Right lung (tissue), 5 donors: Measurements from ENCODE around the gene NFKBIA. TPM values are rescaled to one million over a fixed set of nuclear protein-coding genes. Genes with fewer than 3 reads are reported as not detected.
A peak's percentile ranks its signal among the peaks of the same experiment; 100 is the strongest.
"Not testable (repeated sequence)": the region's sequence is repeated elsewhere in the genome, so short reads cannot be mapped to it uniquely, and the experiment has no call there.

ENCODE experiments used
- DNase-seq, 2 donors: peaks; one replicate each; pipeline ENCODE4 v3.0.0-alpha.2; 2013
- polyA plus RNA-seq, 5 donors: library from polyadenylated mRNA; unstranded; fragments of 120-200 nt; gene quantifications; one replicate each; pipeline versions ENCODE4 v1.2.1 to v1.2.3, GENCODE V29; 2013; ENCODE audit warnings: inconsistent platforms in 1 of 5, low replicate concordance in 1 of 5; ENCODE audit not compliant: insufficient read length in 5 of 5, insufficient read depth in 1 of 5

The NFKBIA gene
- polyA plus RNA-seq, 5 donors: 83.0 to 108 (median 89.2) TPM

DNA sequence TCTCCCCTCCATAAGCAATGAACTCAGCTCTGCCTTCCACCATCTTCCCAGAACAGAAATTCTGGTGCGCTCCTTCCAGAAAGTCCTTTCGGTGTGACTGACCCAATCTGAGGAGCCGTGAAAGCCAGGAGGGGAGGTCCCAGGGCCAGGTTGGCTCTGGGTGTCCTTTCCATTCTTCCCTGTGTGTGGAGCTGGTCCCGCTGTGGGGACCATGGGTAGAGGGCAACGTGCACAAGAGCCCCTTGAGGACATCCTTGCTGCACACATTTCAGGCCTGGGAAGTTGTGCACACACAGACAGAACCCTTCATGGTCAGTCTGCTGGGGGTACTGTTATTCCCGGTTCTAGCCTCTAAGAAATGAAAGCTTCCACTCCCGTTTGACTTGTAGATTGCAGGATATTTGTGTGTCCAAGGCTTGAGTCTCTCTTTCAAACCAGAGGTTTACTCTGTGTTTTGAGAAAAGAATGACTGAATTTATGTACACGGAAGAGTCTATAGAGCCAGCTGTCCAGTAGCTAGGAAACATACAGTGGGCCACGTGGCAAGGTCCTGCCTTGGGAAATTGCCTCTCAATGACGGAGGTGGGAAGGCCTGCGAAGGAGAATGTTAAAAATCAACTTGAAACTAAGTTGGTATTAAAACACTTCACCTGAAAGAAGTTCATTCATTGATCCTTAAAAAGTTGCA is 10.1 kb downstream of the NFKBIA start:
- no peak for DNase-seq

DNA sequence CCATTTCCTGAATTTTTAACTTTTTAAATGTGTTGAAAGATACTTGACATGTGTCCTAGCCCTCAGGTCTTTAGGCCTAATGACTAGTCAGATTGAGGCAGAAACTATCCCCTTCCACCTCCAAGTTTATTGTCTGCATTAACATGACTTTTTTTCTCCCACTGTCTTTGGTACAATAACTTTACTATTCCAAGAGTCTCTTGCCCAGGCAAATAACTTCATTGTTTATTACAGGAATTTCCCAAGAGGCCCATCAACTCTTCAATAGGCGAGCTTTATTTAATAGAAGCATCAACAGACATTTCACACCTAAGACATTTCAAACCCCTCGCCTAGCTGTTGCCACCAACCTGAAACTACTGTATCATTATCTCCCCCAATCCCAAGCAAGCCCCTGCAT is 10.7 kb downstream of the NFKBIA start:
- no peak for DNase-seq

DNA sequence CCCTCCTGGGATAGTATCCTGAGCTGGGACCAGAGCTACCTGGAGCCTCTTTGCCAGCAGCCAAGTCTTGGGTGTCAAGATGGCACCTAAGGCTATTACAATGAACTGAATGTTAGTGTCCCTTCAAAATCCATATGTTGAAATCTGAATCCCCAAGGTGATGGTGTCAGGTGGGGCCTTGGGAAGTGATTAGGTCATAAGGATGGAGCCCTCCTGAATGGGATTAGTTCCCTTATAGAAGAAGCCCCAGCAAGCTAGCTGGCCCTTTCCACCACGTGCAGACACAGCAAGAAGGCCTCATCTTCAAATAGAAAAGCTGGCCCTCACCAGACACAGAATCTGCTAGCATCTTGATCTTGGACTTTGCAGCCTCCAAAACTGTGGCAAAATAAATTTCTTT is 12.4 kb downstream of the NFKBIA start:
- no peak for DNase-seq

DNA sequence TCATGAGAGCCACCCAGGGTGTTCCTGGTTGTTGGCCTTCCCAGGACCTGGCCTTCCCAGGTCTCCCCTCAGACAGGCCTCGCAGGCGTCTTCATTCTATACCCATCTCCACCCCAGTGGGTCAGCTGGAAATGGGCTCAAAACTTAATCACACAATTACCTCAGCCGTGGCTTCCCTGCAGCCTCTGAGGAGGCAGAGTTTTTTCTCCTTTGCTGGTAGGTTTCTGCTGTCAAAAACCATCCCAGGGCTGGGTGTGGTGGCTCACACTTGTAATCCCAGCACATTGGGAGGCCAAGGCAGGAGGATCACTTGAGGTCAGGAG is 13.2 kb downstream of the NFKBIA start:
- no peak for DNase-seq

DNA sequence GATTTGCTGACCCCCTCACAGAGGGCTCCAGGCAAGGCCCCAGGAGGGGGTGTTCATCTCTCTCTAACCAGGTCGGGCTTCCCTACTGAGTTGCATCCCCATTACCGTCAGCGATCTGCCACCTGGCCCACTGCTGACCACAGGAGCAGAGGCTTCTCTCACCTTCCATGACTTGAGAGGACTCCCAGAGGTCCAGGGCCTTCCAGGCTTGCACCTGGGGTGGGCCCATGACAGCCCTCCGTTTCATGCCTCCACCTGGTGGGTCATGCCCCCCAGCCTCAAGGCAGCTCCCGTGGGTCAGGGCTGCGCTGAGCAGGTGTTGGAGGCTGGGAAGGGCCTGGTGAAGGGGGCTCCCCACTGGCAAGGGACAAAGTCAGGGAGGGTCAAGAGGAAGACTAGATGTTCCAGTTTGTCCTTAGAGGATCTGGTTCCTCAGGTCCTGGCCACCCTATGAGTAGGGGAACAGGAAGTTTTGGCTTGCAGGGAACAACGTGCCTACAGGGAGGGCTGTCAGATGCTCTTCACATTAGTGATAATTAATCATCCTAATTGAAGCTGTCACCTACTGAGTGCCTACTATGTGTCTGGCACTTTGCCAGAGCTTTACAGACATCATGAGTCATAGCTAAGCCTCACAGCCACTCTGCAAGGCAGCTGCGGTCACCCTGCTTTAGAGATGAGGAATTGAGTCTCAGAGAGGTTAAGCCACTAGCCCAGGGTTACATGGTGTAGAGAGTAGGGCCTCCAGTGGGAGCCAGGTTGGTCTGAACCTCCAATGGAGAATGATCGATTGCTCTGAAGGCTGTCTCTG is 13.8 kb downstream of the NFKBIA start:
- DNase-seq: no peak

DNA sequence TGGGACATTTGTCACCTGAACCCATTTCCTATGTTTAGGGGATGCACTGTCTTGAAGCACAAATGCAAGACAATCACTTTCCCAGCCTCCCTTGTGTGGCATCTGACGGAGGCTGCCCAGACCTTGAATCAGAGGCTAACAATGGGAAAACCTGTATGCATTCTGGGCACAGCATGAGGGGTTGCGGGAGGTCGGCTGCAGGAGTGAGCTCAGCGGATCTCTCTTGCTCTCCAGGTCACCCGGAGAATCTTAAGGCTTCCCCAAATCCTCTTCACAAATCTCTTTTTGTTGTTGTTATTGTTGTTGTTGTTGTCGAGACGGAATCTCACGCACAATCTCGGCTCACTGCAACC is 15.3 kb downstream of the NFKBIA start:
- DNase-seq: no peak

DNA sequence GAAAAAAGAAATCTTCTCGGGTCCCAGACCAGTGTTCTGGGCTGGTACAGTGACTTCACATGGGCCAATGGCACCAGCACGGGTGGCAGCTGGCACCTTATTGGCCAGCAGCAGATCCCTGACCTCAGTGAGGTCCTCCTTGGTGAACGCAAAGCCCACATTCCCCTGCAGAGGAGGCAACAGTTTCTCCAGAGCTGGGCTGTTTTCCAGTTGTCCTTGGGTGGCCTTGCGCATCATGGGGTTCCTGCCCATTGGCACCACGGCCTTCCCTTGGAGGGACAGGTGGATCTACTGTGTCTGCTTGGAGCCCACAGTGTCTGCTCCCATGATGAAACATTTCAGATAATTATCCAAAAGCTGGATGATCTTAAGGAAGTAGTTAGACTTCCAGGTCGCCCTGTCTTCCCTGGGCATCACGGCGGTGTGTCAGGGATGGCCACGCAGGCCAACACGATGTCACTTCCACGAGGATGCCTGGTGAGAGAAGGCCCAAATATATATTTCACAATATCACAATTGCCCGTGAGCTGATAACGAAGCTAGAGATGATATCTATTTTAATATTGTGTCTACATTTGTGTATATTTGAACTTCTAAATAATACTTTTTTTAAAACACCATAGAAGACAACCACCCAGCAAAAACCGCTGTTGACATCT is 15.8 kb downstream of the NFKBIA start:
- DNase-seq: no peak

DNA sequence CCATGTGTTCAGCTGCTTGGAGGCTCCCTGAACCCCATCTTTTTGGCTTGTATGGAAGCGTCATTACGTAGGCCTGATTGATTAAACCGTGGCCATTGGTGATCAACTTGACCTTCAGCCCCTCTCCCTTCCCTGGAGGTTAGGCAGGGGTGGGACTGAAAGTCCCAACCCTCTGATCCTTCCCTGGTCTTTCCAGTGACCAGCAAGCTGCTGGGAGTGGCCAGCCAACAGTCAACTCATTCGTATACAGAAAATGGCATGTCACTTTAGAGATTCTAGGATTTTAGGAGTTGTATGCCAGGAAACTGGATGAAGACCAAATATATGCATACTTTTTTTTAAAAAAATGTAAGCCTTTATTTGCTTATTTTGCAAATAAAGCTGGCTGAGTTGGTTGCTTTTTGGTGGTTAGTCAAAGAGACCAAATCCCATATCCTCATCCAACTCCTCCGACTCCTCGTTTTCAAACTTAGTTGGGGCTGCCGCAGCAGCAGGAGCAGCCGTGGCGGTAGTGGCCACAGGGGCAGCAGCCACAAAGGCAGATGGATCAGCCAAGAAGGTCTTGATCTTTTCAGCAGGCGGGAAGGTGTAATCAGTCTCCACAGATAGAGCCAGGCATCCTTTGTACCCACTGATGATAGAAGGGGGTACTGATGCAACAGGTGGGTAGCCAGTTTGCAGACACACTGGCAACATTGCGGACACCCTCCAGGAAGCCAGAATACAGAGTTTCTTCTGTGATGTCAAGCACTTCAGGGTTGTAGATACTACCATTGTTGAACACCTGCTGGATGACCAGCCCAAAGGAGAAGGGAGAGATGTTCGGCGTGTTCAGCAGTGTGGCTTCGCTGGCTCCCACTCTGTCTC is 16.6 kb downstream of the NFKBIA start:
- DNase-seq: no peak

DNA sequence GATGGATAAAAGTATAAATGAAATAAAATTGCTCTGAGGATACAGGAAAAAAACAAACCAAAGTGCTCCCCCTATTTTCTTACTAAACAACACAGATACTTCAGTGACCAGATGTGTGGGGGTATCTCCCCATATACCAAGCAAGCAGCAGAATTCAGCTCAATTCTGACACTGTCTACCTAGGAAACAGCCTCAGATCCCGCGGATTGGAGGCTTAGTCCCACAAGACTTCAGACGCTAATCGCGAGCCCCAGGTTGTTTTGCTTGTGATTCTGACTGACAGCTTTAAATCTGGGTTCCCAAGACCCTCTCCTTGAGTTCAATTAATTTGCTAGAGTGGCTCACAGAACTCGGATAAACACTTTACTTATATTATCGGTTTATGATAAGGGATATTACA is 17.3 kb downstream of the NFKBIA start:
- DNase-seq: no peak

DNA sequence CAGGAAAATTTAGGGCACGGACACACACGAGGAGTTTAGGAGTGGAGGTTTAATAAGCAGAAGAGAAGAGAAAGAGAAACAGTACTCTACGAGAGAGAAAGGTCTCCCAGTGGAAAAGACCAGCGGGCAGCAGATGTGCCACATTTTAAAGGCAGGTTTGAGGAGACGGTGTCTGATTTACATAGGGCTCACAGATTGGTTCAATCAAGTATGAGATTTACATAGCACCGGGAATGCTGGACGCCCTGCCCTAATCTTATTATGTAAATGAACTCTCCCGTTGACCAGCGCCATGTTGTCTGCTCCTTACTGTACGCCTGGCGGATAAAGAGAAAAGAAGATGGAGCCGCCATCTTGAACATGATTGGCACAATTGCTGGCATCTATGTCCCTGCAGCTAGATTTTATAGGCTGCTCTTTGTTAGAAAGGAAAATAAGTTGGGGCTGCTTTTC is 17.9 kb downstream of the NFKBIA start:
- DNase-seq: no peak

DNA sequence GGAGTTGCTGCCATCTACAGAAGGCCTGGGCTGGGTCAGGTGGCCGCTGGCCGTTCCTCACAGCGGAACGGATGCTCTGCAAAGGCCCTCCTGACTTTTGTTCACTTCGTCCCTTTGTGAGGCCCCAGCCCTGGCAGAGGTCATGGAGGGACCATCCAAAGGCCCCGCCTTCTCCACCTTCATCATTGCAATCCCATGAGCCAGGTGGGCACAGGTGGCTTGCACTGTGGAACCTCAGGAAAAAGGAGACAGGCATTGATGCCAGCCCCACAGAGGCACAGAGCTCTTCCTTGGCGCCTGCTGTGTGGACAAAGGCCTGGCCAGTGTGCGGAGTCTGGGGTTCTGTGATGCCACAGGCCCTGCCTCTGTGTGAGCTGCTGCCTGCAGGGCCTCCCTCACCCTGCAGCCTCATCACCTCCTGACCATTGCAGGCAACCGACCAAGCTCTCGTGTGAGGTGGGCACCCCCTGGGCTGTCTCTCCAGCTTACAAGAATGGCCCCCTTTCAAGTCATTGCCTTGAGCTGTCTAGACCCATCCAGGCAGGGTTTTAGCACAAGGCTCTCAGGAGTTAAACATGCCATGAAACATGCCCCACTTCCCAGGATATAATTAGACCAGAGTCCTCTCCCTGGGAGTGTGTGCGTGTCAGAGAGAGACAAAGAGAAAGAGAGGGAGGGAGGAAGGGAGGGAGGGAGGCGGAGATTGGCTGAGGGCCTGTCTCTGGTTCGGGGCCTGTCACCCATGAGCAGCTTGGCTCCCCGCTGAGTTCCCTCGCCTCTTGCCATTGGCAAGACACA is 19.3 kb downstream of the NFKBIA start:
- DNase-seq: peak; percentile 77 to 79

DNA sequence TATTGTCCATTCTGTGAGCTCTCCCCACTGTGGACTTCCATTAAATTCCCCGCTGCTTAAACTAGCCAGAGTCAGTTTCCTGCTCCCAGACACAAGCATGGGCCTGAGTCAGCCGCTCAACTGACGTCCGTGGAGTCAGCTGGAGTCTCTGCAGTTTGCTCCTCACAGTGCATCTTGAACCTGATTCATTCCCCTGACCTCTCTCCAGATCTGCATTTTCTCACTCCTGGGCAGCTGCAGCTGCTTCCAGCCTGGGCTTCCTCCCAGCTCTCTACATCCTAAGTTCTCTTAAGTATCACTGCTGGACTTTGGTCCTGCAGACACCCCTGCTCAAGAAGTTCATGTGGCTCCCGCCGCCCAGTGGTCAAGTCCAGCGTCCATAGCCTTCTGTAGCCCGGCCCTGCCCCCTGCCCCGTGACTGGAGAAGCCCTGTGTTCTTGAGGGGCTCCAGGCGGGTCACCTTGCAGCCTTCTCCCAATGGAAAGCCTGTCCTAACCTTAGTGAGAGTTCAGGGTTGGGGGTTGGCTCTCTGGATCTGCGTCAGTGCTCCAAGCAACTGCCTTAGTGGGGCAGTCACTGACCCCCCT is 20.0 kb downstream of the NFKBIA start:
- no peak for DNase-seq

DNA sequence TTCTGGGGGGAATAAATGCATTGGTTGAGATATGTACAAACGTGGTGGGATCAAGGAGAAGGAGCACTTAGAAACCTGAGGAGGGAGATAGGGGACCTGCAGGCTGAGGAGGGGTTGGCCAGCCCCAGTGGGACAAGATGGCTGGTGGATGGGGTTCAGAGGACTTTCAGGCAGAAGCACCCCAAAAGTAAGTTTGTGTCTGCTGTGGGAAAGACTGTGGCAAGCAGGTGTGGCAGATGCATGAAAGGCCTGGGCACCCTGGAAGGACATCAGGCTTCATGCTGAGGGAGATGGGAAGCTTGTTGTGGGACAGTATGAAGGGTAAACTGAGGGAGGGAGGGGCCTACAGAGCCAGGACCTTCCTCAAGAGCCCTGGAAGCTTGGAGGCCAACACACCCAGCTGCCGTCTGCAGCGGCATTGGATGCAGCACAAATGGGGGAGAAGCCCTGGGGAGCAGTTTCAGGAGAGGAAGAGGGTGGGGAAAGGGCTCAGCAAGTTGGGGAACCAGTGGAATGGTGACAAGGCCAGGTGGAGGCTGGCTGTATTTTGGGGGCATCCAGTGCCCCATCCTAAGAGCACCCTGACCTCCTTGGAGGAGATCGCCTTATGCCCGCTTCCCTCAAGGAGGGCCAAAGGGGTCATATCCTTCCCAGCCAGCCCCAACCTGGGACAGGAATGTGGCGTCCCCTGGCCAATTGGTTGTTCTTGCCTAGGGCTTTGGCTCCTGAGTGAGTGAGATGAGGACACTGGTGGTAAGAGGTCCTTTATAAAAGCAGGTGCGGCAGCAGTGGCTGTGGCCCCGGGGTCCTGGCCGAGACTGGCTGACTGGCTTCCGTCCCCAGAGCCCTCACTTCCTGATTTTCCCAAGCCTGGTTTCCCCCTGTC is 20.7 kb downstream of the NFKBIA start:
- DNase-seq: no peak

DNA sequence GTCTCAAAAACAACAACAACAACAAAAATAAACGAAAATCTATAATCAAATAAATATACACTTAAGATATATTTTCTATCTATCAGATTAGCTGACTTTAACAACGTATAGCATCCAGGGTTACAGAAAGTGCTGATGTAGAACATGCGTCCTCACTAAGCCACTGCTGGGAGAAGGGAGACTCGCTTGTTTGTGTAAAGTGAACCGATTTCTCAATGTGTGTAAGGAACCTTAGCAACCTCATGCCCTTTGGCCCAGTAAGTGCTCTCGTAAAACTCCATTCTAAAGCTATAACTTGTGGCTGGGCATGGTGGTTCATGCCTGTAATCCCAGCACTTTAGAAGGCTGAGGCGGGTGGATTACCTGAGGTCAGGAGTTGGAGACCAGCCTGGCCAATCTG is 23.8 kb downstream of the NFKBIA start:
- DNase-seq: no peak

DNA sequence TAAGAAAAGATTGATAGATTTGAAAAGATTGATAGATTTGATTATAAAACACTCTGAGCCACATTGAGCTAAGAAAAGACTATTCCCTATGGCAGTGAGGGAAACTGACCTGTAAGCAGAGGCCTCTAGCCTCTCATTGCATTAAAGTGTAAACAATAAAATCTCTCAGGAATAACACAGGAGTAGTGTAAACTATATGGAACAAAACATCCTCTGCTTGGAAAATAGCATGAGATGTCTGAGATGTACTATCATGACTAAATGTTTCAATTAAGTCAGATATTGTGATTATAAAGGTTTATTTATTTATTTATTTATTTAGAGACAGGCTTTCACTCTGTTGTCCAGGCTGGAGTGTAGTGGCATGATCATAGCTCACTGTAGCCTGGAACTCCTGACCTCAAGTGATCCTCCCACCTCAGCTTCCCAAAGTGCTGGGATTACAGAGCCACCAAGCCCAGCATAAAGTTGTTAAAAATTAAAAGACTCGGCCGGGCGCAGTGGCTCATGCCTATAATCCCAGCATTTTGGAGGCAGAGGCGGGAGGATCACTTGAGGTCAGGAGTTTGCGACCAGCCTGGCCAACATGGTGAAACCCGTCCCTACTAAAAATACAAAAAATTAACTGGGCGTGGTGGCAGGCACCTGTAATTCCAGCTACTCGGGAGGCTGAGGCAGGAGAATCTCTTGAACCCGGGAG is 25.2 kb downstream of the NFKBIA start:
- not testable (repeated sequence) for DNase-seq

DNA sequence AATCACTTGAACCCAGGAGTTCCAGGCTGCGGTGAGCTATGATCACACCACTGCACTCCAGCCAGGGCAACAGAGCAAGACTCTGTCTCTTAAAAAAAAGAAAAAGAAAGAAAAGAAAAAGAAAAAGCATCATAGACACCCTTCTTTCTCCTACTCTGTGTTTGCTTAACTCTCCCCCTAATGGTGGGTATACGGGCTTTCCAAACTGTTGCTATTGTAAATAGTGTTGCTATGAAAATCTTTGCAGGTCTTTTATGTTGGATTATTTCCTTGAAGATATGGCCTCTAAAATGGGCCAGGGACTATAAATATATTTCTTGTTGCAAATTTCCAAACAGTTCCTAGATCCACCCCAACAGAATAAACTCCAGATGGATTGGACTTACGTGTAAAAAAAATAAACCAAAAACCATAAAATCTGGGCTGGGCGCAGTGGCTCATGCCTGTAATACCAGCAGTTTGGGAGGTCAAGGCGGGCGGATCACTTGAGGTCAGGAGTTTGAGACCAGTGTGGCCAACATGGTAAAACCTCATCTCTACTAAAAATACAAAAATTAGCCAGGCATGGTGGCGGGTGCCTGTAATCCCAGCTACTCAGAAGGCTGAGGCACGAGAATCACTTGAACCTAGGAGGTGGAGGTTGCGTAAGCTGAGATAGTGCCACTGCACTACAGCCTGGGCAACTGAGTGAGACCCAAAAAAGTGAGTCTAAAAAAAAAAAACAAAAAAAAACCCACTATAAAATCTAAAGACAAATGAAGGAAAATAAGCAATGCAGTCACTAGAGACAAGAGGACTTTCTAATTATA is 25.9 kb downstream of the NFKBIA start:
- DNase-seq: no peak

DNA sequence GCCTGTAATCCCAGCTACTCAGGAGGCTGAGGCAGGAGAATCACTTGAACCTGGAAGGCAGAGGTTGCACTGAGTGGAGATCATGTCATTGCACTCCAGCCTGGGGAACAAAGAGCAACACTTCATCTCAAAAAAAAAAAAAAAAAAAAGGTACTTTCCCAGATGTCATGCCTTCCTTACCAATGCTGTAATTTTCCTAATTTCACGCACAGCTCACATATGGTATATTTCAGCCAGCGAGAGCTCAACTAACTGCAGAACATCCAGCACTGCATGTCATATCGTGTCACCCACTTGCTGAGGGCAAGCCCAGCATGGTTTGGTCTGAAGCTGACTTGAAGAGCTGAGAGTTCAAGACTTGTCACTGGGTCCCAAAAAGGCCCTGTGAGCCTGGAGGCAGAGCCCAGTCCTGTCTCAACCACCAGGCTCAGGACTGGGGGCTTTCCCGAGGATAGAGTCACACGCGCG is 29.0 kb downstream of the NFKBIA start:
- DNase-seq: peak in 1 of 2 donors; percentile 42

DNA sequence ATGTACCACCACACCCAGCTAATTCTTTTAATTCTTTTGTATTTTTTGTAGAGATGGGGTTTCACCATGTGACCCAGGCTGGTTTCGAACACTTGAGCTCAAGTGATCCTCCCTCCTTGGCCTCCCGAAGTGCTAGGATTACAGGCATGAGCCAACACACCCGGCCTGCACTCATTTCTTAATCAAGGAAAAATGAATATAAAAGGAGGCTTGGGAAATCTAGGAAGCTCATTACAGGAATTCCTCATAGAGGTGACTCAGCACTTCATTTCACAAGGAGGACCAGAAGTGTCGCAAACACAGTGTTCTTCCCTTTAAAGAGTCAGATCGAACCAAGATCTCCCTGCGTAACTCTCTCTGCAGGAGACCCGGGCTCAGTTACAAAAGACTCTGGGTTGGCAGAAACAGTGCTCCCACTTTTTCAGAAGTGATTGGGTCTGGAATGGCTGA is 30.3 kb downstream of the NFKBIA start:
- DNase-seq: no peak
